CD4-positive, alpha-beta T cell treated with Interleukin-15 for 1 hour (primary cell): ENCODE data around the gene ANO6.
"Not testable (repeated sequence)": the region's sequence is repeated elsewhere in the genome, so short reads cannot be mapped to it uniquely, and the experiment has no call there.

ENCODE experiments used
- DNase-seq: peaks from one replicate; pipeline ENCODE4 v3.0.0-alpha.2; 2020

The ANO6 gene

GRCh38 chr12:45215419-45216229 lies at the start of gene ANO6:
ANO6 (plus strand) TSS chr12:45216095; CDS start chr12:45216322, 227 bp downstream.
- peak; percentile 75 for DNase-seq

GRCh38 chr12:45168976-45169375 lies 46.9 kb upstream of the ANO6 start:
- DNase-seq: no peak

GRCh38 chr12:45170456-45171042 lies 45.3 kb upstream of the ANO6 start:
- DNase-seq: peak; percentile 67

GRCh38 chr12:45173293-45173692 lies 42.6 kb upstream of the ANO6 start:
- DNase-seq: not testable (repeated sequence)

GRCh38 chr12:45174595-45174994 lies 41.3 kb upstream of the ANO6 start:
- no peak for DNase-seq

GRCh38 chr12:45178771-45179170 lies 37.1 kb upstream of the ANO6 start:
- no peak for DNase-seq

GRCh38 chr12:45182511-45182910 lies 33.4 kb upstream of the ANO6 start:
- no peak for DNase-seq

GRCh38 chr12:45183246-45183645 lies 32.6 kb upstream of the ANO6 start:
- DNase-seq: no peak

- no peak for DNase-seq
Measured at GRCh38 chr12:45184147-45184963, 31.5 kb upstream of the ANO6 start.

GRCh38 chr12:45186762-45187161 lies 29.1 kb upstream of the ANO6 start:
- no peak for DNase-seq

- DNase-seq: no peak
Measured at GRCh38 chr12:45189766-45190403, 26.0 kb upstream of the ANO6 start.

- no peak for DNase-seq
Measured at GRCh38 chr12:45191239-45191638, 24.7 kb upstream of the ANO6 start.

GRCh38 chr12:45192707-45193106 lies 23.2 kb upstream of the ANO6 start:
- DNase-seq: no peak

GRCh38 chr12:45200491-45201043 lies 15.3 kb upstream of the ANO6 start:
- no peak for DNase-seq

GRCh38 chr12:45203767-45204166 lies 12.1 kb upstream of the ANO6 start:
- no peak for DNase-seq

GRCh38 chr12:45204757-45205156 lies 11.1 kb upstream of the ANO6 start:
- DNase-seq: no peak

GRCh38 chr12:45205165-45205825 lies 10.6 kb upstream of the ANO6 start:
- DNase-seq: no peak

- DNase-seq: no peak
Measured at GRCh38 chr12:45208604-45209487, 7.0 kb upstream of the ANO6 start.

GRCh38 chr12:45209784-45210183 lies 6.1 kb upstream of the ANO6 start:
- DNase-seq: no peak

GRCh38 chr12:45212064-45212463 lies 3.8 kb upstream of the ANO6 start:
- no peak for DNase-seq

GRCh38 chr12:45213107-45213506 lies 2.8 kb upstream of the ANO6 start:
- no peak for DNase-seq
